LNCAP (cell line): ENCODE results near the gene CDC26.

Experiments used
- TF ChIP-seq, protein P1 (sequence below): fragments of 450-650 bp; IDR thresholded peaks from 2 replicates; pipeline ENCODE4 v1.5.1; 2017; ENCODE audit warnings: mild to moderate bottlenecking

The CDC26 gene

DNA sequence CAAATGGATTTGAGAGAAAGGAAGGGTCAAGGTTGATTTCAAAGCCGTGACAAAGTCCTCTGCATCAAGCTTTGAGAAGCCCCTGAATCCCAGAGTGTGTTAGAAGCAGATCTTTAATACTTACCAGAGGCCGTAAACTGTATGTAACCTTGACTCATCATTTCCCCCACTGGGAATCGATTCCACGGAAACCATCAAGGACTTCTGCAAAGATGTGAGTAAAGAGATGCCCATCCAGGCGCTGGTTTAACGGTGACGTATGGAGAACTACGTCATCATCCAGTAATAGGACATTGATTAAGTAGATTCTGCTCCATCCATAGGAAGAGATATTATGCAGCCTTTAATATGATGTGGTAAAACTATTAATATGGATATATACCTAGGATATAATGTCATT lies 26.2 kb upstream of the CDC26 start:
- TF ChIP-seq, protein P1, sequence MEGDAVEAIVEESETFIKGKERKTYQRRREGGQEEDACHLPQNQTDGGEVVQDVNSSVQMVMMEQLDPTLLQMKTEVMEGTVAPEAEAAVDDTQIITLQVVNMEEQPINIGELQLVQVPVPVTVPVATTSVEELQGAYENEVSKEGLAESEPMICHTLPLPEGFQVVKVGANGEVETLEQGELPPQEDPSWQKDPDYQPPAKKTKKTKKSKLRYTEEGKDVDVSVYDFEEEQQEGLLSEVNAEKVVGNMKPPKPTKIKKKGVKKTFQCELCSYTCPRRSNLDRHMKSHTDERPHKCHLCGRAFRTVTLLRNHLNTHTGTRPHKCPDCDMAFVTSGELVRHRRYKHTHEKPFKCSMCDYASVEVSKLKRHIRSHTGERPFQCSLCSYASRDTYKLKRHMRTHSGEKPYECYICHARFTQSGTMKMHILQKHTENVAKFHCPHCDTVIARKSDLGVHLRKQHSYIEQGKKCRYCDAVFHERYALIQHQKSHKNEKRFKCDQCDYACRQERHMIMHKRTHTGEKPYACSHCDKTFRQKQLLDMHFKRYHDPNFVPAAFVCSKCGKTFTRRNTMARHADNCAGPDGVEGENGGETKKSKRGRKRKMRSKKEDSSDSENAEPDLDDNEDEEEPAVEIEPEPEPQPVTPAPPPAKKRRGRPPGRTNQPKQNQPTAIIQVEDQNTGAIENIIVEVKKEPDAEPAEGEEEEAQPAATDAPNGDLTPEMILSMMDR: no peak

- TF ChIP-seq, protein P1: no peak
Observed at GRCh38 chr9:113299800-113300292, 24.5 kb upstream of the CDC26 start.

- TF ChIP-seq, protein P1: no peak
Observed at GRCh38 chr9:113298924-113299770, 23.8 kb upstream of the CDC26 start.

DNA sequence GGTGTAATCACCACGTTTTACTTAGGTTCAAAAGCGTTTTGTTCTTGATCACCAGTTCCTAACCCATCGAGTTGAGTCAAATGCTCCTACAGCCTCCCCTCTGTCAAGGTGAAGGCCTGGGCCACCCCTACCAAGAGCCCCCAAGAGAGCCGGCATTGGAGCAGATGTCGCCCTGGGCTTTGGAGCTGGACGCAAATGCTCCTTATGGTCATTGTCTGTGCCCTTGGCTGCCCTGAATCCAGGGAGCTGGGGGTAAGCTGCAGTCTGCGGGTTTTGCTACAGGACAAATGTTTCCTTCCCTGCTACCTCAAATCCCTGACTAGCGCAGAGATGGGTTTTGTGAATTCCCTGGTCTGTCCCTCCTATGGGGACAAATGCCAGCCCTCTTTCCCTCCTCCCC lies 22.9 kb upstream of the CDC26 start:
- TF ChIP-seq, protein P1: no peak

- TF ChIP-seq, protein P1: no peak
Observed at GRCh38 chr9:113296796-113297558, 21.6 kb upstream of the CDC26 start.

DNA sequence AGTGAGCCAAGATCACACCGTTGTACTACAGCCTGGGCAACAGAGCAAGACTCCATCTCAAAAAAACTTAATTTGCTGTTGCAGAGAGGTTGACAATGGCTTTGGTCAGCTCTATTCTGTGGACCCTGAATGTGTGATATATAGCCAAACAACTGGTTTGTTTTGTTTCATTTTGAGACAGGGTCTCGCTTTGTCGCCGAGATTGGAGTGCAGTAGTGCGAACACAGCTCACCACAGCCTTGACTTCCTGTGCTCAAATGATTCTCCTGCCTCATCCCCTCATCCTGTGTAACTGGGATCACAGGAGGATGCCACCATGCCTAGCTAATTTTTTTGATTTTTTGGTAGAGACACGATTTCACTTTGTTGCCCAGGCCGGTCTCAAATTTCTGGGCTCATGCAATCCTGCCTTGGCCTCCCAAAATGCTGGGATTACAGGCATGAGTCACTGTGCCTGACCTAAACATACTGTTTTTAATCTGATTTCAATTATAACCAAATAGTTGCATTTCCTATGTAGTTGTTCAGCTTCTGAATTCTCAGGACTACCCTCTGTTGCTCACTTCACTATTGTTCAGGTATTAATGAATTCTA lies 18.0 kb upstream of the CDC26 start:
- TF ChIP-seq, protein P1: no peak

DNA sequence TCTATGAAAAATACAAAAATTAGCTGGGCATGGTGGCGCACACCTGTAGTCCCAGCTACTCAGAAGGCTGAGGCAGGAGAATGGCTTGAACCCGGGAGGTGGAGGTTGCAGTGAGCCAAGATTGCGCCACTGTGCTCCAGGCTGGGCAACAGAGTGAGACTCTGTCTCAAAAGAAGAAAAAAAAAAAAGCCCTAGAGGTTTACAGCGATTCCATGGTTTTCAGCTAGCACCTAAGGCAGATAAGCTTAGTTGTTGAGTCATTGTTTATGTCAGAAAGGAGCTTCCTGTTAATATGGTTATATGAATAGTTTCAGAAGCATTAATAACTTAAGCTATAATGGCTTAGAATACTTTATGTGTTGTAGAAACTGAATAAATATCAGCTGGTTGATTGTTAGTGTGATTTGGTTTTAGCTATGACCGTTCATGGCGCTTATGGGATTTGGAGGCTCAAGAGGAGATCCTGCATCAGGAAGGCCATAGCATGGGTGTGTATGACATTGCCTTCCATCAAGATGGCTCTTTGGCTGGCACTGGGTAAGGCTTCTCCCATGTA lies 14.8 kb upstream of the CDC26 start:
- TF ChIP-seq, protein P1: no peak
